ENCODE measurements around the gene MOCS1.

MOCS1 gene

GRCh38 chr6:39901670-39902069 is 32.6 kb downstream of the MOCS1 start:
- DNase-seq = no peak

DNA sequence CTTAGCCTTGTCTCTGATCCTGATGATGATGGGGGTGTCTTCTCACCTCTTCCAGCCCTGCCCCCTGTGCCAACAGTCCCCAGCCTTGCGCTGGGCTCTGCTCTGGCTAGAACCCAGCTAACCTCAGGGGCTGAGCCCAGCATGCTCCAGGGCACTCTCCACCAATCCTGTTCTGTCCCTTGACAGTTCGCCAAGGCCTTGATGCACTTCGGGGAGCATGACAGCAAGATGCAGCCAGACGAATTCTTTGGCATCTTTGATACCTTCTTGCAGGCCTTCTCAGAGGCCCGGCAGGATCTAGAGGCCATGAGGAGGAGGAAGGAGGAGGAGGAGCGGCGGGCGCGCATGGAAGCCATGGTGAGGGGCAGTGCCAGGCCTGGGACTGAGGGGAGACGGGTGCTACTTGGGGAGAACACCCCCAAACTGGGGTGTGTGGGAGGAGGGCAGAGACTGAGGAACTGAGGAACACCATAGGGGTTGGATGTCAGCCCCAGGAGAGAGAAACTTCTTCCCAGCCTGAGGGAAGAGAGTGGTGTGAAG is 33.1 kb downstream of the MOCS1 start:
- DNase-seq = no peak

- DNase-seq = no peak
These were observed 34.5 kb downstream of the MOCS1 start for GRCh38 chr6:39899554-39900295.

DNA sequence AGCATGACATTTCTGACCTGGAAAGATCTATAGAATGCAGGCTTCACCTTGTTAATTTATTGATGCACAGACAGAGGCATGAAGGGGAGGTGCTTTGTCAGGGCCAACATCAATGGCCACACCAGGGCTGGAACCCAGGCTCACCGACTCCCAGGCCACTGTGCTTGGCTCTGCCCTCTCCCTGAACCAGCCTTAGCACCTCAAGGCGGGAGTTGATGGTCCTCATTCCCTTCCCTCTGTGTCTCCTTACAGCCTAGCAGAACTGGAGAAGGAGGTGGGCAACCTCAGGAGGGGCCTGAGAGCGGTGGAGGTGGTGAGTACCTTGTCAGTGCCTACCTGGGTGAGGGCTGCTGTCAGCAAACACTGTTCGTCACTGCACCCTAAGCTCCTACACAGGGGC is 35.6 kb downstream of the MOCS1 start:
- no peak for DNase-seq

DNA sequence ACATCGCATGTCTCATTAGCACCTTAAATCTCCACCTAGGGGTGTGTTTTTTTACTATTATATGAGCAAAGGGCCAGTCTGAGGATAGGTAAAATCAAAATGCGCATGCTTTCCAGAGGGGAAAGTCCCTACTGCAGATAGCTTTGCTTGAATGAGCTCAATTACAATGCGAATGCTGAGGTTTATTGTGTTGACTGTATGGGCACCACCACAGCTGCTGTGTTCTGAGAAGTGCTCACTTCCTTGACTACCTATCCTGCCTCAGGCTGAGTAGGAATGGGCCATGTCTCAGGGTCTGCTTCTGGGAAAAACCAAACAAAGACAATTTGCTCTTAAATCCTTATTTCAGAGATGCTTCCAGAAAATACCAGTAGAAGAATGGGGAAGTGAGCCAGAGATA is 36.6 kb downstream of the MOCS1 start:
- DNase-seq = no peak

DNA sequence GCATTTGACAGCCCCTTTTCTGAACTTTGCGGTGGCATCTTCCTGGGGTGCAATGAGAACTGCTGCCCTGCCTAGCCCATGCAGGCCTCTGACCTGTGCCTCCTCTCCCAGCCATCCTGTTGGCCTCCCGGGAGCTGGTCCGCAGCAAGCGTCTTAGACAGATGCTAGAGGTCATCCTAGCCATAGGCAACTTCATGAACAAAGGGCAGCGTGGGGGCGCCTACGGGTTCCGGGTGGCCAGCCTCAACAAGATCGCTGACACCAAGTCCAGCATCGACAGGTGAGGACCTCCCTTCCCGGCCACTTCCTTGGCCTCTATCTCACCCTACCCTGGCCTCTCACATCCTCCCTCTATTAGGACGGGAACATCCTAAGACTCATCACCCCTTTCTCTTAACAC is 37.6 kb downstream of the MOCS1 start:
- DNase-seq = no peak

DNA sequence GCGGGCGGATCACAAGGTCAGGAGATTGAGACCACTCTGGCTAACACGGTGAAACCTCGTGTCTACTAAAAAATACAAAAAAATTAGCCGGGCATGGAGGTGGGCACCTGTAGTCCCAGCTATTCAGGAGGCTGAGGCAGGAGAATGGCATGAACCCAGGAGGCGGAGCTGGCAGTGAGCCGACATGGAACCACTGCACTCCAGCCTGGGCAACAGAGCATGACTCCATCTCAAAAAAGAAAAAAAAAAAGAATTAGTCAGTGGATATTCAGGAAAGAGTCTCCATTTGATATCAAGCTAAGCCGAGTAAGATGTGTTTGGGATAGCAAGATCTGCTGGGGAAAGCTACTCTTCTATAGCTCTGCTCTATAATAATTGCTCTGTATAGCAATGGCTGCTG is 41.0 kb downstream of the MOCS1 start:
- DNase-seq = no peak

DNA sequence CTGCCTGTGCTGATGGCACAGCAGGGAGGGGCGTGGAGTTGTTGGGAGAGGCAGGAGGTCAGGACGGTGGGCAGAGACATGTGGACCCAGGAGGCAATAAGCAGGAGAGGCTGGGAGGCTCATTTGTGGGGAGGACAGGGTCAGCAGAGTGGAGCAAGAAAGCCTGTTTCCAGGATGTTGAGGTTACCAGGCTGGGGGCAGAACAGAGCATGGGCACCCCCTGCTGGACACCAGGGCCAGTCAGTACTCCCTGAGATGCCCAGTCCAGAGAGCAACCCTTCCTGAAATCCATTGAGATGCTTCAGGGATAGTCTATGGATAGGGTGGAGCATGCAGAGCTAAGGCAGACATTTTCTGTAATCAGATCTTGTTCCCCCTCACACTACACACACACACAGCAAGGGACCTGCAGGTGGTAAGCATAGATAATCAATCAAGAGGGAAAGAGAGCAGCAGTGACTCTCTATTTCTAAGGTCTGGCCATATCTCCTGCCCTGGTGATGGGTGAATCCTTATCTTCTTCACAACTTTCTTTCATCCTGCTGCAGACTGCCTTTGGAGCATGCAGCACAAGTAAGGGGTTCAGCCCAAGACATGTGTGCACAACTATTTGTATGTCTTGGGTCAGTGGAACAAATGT is 41.7 kb downstream of the MOCS1 start:
- peak; percentile 52 to 76 (median 62) for DNase-seq

DNA sequence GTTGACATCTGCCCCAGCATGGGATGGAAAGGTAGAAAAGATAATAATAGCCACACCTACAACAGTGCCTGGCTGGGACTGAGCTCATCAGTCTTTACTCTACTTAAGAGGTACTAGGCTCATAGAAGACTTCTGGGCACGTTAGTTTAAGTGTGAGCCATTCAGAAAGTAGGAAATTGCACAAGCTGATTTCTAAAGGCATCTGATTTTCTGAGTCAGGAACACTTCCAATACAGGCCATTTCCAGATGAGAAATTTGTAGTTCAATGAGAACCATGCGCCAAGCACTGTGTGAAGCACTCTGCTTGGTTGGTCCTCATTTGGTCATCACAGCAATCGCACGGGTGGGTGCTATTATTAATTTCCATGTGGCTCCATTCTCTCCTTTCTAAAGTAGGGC is 42.3 kb downstream of the MOCS1 start:
- DNase-seq = no peak

GRCh38 chr6:39891353-39891752 is 42.9 kb downstream of the MOCS1 start:
- no peak for DNase-seq

- DNase-seq = no peak
These were observed 45.0 kb downstream of the MOCS1 start for GRCh38 chr6:39889229-39889628.

DNA sequence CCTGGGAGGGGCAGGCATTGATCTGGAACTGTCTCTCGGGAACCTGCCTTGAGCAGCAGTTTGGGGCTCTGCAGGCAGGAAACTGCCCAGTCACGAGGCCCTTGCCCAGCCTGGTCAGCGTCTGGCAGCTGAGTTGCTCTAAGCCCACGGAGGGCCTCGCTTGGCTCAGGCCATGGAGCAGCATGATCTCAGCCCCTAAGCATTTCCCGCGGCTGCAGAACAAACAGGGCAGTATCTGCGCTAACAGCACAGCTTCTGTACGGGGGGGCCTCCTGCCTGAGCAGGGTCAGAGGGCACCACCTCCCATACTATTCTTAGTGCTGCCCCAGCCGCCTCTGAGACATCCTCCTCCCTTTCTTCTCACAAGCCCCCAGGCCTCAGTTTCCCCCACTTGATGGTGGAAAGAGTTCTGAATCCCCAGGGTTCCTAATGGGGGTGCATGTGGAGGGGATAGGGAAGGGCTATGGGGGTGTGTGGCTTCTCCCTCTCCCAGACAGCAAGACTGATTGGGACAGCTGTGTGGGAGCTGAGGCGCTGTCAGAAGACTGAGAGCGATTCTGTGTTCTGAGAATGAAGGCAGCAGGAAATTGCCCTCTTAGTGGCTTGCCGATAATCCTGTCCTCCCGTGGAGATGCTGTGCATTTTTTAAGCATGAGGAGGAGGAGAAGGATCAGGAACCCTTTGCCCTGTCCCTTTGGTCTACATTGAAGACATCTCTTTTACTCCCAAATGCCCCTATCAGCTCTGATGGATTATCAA is 46.4 kb downstream of the MOCS1 start:
- DNase-seq = no peak

DNA sequence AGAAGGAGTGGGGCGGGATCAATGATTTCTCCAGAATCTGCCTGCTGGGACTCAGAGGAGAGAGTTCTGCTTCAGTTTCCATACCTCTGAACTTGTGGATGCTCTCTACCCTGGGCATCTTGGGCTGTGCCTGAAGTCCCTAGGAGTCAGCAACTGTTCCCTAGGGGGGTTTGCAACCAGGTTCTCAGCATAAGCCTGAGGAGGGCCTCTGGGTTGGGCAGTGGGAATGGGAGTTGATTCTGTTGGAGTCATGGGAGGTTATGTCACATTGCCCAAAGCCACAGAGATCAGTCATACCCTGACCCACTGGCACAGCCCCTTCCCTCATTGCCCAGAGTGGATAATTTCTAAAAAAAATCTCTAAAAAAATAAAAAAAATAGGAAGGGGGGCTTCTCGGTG is 47.4 kb downstream of the MOCS1 start:
- no peak for DNase-seq

DNA sequence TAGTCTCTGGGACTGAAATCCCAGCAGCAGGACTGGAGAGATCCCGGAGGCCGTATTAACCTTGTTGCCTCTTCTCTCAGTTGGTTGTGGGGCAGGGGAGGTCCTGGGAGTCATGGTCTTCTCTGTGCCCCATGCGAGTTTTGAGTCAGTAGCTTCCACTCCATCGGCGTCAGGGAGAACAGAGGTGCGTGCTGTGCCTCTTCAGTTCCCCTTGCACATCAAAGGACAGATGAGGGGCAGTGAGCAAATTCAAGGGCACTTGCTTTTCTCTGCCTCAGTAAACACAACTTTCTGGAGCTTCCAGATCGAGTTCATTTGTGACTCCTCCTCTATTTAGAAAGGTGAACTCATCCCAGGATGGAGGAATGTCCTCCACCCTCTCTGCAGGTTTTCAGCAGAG is 48.6 kb downstream of the MOCS1 start:
- no peak for DNase-seq

DNA sequence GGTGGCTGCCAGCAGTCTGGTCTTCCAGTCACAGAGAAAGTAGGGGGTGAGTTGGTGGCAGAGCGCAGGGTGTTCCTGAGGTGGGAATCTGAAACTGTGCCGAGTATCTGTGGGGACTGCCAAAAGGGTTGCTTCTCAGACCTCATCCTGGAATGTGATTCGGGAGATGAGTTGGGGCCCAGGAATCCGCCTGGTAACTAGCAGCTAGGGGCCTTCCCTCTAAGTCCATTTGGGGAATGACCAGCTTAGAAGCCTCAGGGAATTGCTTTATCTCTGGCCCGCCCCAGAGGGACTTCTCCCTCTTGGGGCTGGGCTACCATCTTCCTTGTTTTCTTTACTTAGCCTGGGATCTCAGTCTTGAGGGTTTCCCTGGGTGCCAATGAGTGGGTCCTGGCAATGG is 49.6 kb downstream of the MOCS1 start:
- no peak for DNase-seq

GRCh38 chr6:39882531-39882899 is 51.7 kb downstream of the MOCS1 start:
- no peak for DNase-seq

DNA sequence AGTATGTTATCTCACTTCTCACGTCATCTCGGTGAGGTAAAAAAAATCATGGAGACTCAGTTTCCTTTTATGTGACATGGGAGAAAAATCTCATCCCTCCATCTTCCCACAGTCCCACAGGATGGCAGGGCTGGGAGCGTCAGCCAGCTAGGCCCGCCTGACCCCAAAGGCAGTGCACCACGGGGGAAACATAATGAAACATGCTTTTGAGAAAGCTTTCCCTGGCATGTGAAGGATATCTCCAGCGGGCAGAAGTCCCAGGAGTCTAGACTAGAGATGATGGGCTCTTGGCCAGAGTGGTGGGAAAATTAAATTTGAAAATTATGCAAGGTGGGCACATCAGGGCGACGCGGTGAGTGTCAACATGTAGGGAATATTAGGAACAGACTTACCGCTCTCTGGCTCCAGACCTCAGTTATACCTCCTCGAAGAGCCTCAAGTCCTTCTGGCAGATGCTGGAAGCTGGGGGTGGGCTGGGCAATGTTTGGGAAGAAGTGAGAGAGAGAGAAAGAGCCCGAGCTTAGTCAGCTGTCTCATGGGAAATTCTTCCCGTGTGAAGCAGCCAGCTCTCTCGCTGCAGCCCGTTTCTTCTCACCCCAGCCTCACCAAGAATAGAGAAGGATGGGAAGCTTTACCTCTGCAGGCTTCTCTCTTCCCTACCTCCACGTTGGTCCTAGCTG is 52.3 kb downstream of the MOCS1 start:
- no peak for DNase-seq

- no peak for DNase-seq
These were observed 53.7 kb downstream of the MOCS1 start for GRCh38 chr6:39880594-39880993.

DNA sequence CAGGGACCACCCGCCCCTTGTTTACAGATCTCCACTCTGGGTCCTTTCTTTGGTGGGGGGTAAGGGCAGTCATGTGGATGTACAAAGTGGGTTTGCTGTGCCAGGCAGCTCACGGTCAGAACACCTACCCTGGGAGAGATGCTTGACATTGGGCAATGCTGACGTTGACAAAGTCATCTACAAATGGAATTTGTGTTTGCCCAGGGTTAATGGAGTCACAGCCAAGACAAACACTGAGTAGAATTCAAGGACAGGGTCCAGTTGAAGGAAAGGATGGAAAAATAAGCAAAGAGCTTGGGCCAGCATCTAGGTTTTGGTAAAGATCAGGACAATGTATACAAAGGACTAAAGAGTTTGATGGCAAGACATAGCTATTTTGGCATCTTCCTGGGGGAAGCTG is 54.7 kb downstream of the MOCS1 start:
- DNase-seq = no peak

DNA sequence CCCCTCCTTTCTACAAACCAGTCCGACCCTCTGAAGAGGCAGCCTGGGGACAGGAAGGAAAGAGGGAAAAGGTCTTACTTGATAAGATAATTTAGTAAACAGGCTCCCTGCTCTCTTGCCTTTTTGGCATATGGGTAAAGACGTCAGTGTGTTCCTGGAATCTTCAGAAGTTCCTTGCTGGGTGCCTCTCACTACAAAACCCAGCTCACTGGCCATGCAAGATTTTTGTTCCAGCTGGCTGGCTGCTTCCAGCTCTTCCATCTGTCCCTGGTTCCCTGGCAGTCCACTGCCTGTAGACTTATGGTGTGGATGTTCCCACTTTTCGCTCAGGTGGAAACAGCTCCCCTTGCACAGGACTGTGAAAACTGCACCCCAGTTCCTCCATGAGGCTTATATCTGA is 57.4 kb downstream of the MOCS1 start:
- DNase-seq = no peak

DNA sequence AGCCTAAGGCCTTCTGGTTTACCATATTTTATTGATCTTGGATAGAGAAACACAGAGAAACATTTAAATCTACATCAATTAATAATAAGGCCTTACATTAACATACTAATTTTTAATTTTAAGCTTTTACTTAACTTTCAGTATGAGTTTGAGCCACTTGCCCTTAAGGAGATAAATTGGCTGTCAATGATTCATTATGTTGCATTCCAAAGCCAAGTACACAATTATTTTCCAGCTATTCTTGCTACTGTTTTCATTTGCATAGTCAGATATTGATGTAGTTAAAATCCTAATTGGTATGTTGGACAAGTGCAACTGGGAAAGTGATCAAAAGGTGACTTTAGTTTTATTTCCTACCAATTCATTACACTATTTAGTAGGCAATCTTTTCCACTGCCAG is 58.2 kb downstream of the MOCS1 start:
- no peak for DNase-seq

GRCh38 chr6:39873439-39873838 is 60.8 kb downstream of the MOCS1 start:
- no peak for DNase-seq

DNA sequence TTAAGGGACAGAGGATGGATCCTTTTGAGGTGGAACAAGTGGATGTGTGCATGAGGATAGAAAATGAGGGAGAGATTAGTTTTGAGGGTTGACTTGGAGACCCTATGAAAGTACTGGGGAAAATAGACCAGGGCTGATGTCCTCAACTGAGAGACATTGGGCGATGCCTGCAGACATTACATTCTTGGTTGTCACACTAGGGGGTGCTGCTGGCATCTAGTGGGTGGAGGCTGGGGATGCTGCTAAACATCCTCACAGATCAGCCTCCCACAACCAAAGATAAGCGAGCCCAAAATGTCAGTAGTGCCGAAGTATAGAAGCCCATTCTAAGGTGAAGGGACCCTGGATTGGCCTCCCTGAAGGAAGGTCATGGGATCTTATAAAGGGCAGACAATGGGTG is 63.3 kb downstream of the MOCS1 start:
- DNase-seq = no peak
